ENCODE results near the gene ELFN2. TPM values are rescaled to one million over a fixed set of nuclear protein-coding genes. Genes with fewer than 3 reads are reported as not detected.

The ELFN2 gene
- total RNA-seq (2013), result under 0.01 TPM
- polyA plus RNA-seq (under 1 TPM in 1 of 3 donors, not detected in 2; 0.01 TPM), polyA minus RNA-seq (not detected in 2 replicates), total RNA-seq (0 to 0.81 (median 0.05) reads per million in 11 experiments)

- intact Hi-C loops (cut with micrococcal nuclease), result no loop called here
- no peak for DNase-seq
- Mint-ChIP-seq H3K4me1 (peaks cover 20% of the 10 kb centered on the region), H3K4me3 (peak within 1 kb of the TSS; percentile 56 to 84), H3K27ac (no peak within 1 kb of the TSS), H3K27me3 (ENCODE audit: low read depth in 3 of 3) (peaks cover 58 to 69% (median 61%) of the 10 kb centered on the region in 3 donors), H3K9me3 (peaks cover 0 to 19% (median 6%) of the 10 kb centered on the region in 7 donors), H3K36me3 (peaks cover 0 to 8% of the 10 kb centered on the region in 2 donors)
- peaks cover under 1 to 14% of the 10 kb centered on the region in 2 donors for H3K9me3 ChIP-seq (replicated peaks in 1 of 2; ENCODE audit: control insufficient read depth in 1 of 2, insufficient read depth in 1 of 2, low read length in 2 of 2)
- peaks cover 27 to 63% of the 10 kb centered on the region in 2 donors for H3K27me3 ChIP-seq (ENCODE audit: control insufficient read depth in 2 of 2, insufficient read depth in 2 of 2, low read length in 2 of 2)
- under 1% methylated on average over 58 of the region's 72 CpGs for WGBS (ENCODE audit: insufficient coverage)
- H3K4me2 ChIP-seq (replicated peaks; ENCODE audit: extremely low read depth, low read length, poor library complexity, severe bottlenecking), result peak within 1 kb of the TSS; percentile 60
- TF ChIP-seq CTCF (IDR thresholded peaks at IDR 0.05), result no peak
- peaks cover 4 to 16% of the 10 kb centered on the region in 2 donors for H3K4me1 ChIP-seq (ENCODE audit: control insufficient read depth in 1 of 2, insufficient read depth in 2 of 2, low read length in 2 of 2)
- H3K9ac ChIP-seq (ENCODE audit: insufficient read depth, low read length, poor library complexity, severe bottlenecking), result peak within 1 kb of the TSS; percentile 15
- no peaks in the 10 kb centered on the region for H4K20me1 ChIP-seq (ENCODE audit: insufficient read depth, low read length)
- no peaks in the 10 kb centered on the region for H3K36me3 ChIP-seq (replicated peaks in 1 of 2; ENCODE audit: control insufficient read depth in 1 of 2, insufficient read depth in 2 of 2, low read length in 2 of 2)
- H3K4me3 ChIP-seq (replicated peaks in 1 of 3; ENCODE audit: low read depth in 2 of 3, low read length in 3 of 3), result peak within 1 kb of the TSS in 1 of 3 experiments; percentile 42
- no peak within 1 kb of the TSS for H2AFZ ChIP-seq (ENCODE audit: insufficient read depth, low read depth, low read length, poor library complexity, severe bottlenecking)
- H3K79me2 ChIP-seq (ENCODE audit: insufficient read depth, low read length), result no peaks in the 10 kb centered on the region
- H3K27ac ChIP-seq (ENCODE audit: low read depth in 1 of 2, low read length in 2 of 2), result no peak within 1 kb of the TSS
These were observed at the start of gene ELFN2 for GRCh38 chr22:37427135-37427710. Gene ELFN2 (minus strand): TSS chr22:37427479. CDS start chr22:37375534, 51,945 bp downstream.

GRCh38 chr22:37476389-37477329 is 49.4 kb upstream of the ELFN2 start:
- peaks cover 26% of the 10 kb centered on the region for H3K79me2 ChIP-seq (ENCODE audit: insufficient read depth, low read length)
- no peaks in the 10 kb centered on the region for H3K4me1 ChIP-seq (ENCODE audit: control insufficient read depth in 1 of 2, insufficient read depth in 2 of 2, low read length in 2 of 2)
- TF ChIP-seq CTCF (IDR thresholded peaks at IDR 0.05), result no peak
- Mint-ChIP-seq H3K4me1 (peaks cover 5% of the 10 kb centered on the region), H3K36me3 (peaks cover 69 to 97% of the 10 kb centered on the region in 2 donors), H3K27me3 (ENCODE audit: low read depth in 3 of 3) (peaks cover 0 to 2% (median 1%) of the 10 kb centered on the region in 3 donors), H3K27ac (peak overlapping the region in 2 of 7 donors; percentile 58 to 59), H3K4me3 (no peak overlapping the region), H3K9me3 (no peaks in the 10 kb centered on the region)
- intact Hi-C loops (cut with micrococcal nuclease), result no loop called here
- H3K4me2 ChIP-seq (replicated peaks; ENCODE audit: extremely low read depth, low read length, poor library complexity, severe bottlenecking), result no peak overlapping the region
- no peak overlapping the region for H2AFZ ChIP-seq (ENCODE audit: insufficient read depth, low read depth, low read length, poor library complexity, severe bottlenecking)
- H3K9me3 ChIP-seq (replicated peaks in 1 of 2; ENCODE audit: control insufficient read depth in 1 of 2, insufficient read depth in 1 of 2, low read length in 2 of 2), result no peaks in the 10 kb centered on the region
- H3K4me3 ChIP-seq (replicated peaks in 1 of 3; ENCODE audit: low read depth in 2 of 3, low read length in 3 of 3), result no peak overlapping the region
- no peak for DNase-seq
- H3K36me3 ChIP-seq (replicated peaks in 1 of 2; ENCODE audit: control insufficient read depth in 1 of 2, insufficient read depth in 2 of 2, low read length in 2 of 2), result peaks cover 82 to 98% of the 10 kb centered on the region in 2 donors
- 97% methylated on average over 5 of the region's 14 CpGs for WGBS (ENCODE audit: insufficient coverage)
- peaks cover 97% of the 10 kb centered on the region for H4K20me1 ChIP-seq (ENCODE audit: insufficient read depth, low read length)
- H3K27ac ChIP-seq (ENCODE audit: low read depth in 1 of 2, low read length in 2 of 2), result no peak overlapping the region
- H3K9ac ChIP-seq (ENCODE audit: insufficient read depth, low read length, poor library complexity, severe bottlenecking), result no peak overlapping the region
- H3K27me3 ChIP-seq (ENCODE audit: control insufficient read depth in 2 of 2, insufficient read depth in 2 of 2, low read length in 2 of 2), result no peaks in the 10 kb centered on the region
